Lung (tissue), 12 donors: ENCODE results near the gene CXXC5. TPM values are rescaled to one million over a fixed set of nuclear protein-coding genes. Genes with fewer than 3 reads are reported as not detected.

Experiments used
- ATAC-seq: fragments of 200-7000 bp; cut with Tn5 transposase; one replicate; pipeline ENCODE4 v1.9.1; 2020; ENCODE audit warnings: moderate number of reproducible peaks; ENCODE audit not compliant: insufficient read depth, low FRiP score
- DNase-seq, 3 donors: peaks; one replicate each; pipeline ENCODE4 v3.0.0-alpha.2; 2013 to 2017
- H3K27ac ChIP-seq, 2 donors: one replicate each; pipeline ENCODE4 v1.5.1; 2013; ENCODE audit warnings: mild to moderate bottlenecking in 2 of 2, moderate library complexity in 2 of 2, control low read depth in 1 of 2, inconsistent platforms in 1 of 2, low read depth in 1 of 2, low read length in 1 of 2
- H3K27me3 ChIP-seq, 3 donors: one replicate each; pipeline ENCODE4 v1.5.1; 2013; ENCODE audit warnings: low read length in 2 of 3; ENCODE audit not compliant: control insufficient read depth in 3 of 3, insufficient read depth in 3 of 3
- H3K36me3 ChIP-seq, 4 donors: one replicate each; pipeline ENCODE4 v1.5.1; 2013; ENCODE audit warnings: low read length in 4 of 4, mild to moderate bottlenecking in 1 of 4, moderate library complexity in 1 of 4; ENCODE audit not compliant: control insufficient read depth in 4 of 4, insufficient read depth in 4 of 4
- H3K4me1 ChIP-seq, 5 donors: one replicate each; pipeline ENCODE4 v1.5.1; 2013; ENCODE audit warnings: low read length in 5 of 5, mild to moderate bottlenecking in 2 of 5, moderate library complexity in 1 of 5; ENCODE audit not compliant: control insufficient read depth in 5 of 5, insufficient read depth in 5 of 5
- H3K4me3 ChIP-seq: one replicate; pipeline ENCODE4 v1.5.1; 2013; ENCODE audit warnings: mild to moderate bottlenecking, control low read depth, moderate library complexity
- H3K9ac ChIP-seq, 2 donors: one replicate each; pipeline ENCODE4 v1.5.1; 2013; ENCODE audit warnings: low read length in 2 of 2, control low read depth in 1 of 2; ENCODE audit not compliant: insufficient read depth in 1 of 2
- H3K9me3 ChIP-seq, 4 donors: one replicate each; pipeline ENCODE4 v1.5.1; 2013; ENCODE audit warnings: low read length in 3 of 4, mild to moderate bottlenecking in 1 of 4, moderate library complexity in 1 of 4; ENCODE audit not compliant: control insufficient read depth in 4 of 4, insufficient read depth in 3 of 4
- CTCF ChIP-seq: IDR thresholded peaks from 2 replicates; pipeline ENCODE4 v1.5.1; 2012; ENCODE audit warnings: mild to moderate bottlenecking; ENCODE audit errors: control extremely low read depth, extremely low read depth
- WGBS, 2 donors: extraction: QIAGEN DNeasy Blood & Tissue Kit; methylation state at CpG; one replicate each; pipeline ENCODE4 v1.1.7; 2013; 5-methylcytosine and 5-hydroxymethylcytosine counted together
- polyA plus RNA-seq, 2 donors: library from polyadenylated mRNA; stranded (reverse); fragments of 200-250 nt; gene quantifications; one replicate each; pipeline ENCODE4 v1.2.1, GENCODE V29; 2013
- total RNA-seq, 2 donors: library from RNA; depleted of rRNA in 1 of 2; stranded (reverse); fragments of >200 nt in 1 of 2; gene quantifications; one replicate each; pipeline ENCODE4 v1.2.1, GENCODE V29; 2014 to 2021
- donor health status: control.
- donor health status: control.
- donor health status: Bipolar disorder and iron deficiency.
- donor health status: healthy.
- donor health status: DM: yes; HTN: yes; CAD: no.

Gene CXXC5
- total and polyA plus RNA-seq, 4 donors: 20.7 to 39.8 (median 25.0) TPM

GRCh38 chr5:139658928-139659667 is 10.9 kb downstream of the CXXC5 start:
- DNase-seq (peak; percentile 75 to 88 (median 77)), ATAC-seq (no peak)
- Histone ChIP-seq H3K4me3 (no peak overlapping the region), H3K9ac (peak overlapping the region in 1 of 2 donors; percentile 2), H3K27me3 (no peaks in the 10 kb centered on the region), H3K27ac (peak overlapping the region; percentile 87 to 88), H3K9me3 (no peaks in the 10 kb centered on the region), H3K4me1 (peaks cover 17 to 63% (median 47%) of the 10 kb centered on the region in 5 donors), H3K36me3 (no peaks in the 10 kb centered on the region)
- WGBS, 2 donors: 28 to 37% methylated on average over 15 of the region's 15 CpGs
- TF ChIP-seq CTCF: no peak

GRCh38 chr5:139659695-139660101 is 11.5 kb downstream of the CXXC5 start:
- H3K4me1 ChIP-seq: peaks cover 14 to 60% (median 47%) of the 10 kb centered on the region in 5 donors

GRCh38 chr5:139660105-139660922 is 12.2 kb downstream of the CXXC5 start:
- 27 to 31% methylated on average over 14 of the region's 14 CpGs for WGBS, 2 donors

More at GRCh38 chr5:139659695-139660101, 11.5 kb downstream of the CXXC5 start:
- Histone ChIP-seq H3K9me3 (no peaks in the 10 kb centered on the region), H3K27me3 (no peaks in the 10 kb centered on the region), H3K36me3 (no peaks in the 10 kb centered on the region), H3K4me3 (no peak overlapping the region), H3K27ac (peak overlapping the region; percentile 87 to 88), H3K9ac (no peak overlapping the region)
- WGBS, 2 donors: 21 to 24% methylated on average over 12 to 13 of the region's 13 CpGs
- no peak for TF ChIP-seq CTCF
- DNase-seq: peak; percentile 80 to 85 (median 81)
- ATAC-seq: no peak

More at GRCh38 chr5:139660105-139660922, 12.2 kb downstream of the CXXC5 start:
- H3K9me3 ChIP-seq: no peaks in the 10 kb centered on the region
- DNase-seq: peak in 1 of 3 donors; percentile 54
- no peaks in the 10 kb centered on the region for H3K27me3 ChIP-seq
- H3K4me3 ChIP-seq: no peak overlapping the region
- no peak overlapping the region for H3K9ac ChIP-seq
- peaks cover 11 to 62% (median 45%) of the 10 kb centered on the region in 5 donors for H3K4me1 ChIP-seq
- H3K36me3 ChIP-seq: no peaks in the 10 kb centered on the region
- ATAC-seq: peak; percentile 48
- TF ChIP-seq CTCF: no peak
- H3K27ac ChIP-seq: peak overlapping the region; percentile 88
